ENCODE data around the gene MARVELD2.
A peak's percentile ranks its signal among the peaks of the same experiment; 100 is the strongest.
"Not testable (repeated sequence)": the region's sequence is repeated elsewhere in the genome, so short reads cannot be mapped to it uniquely, and the experiment has no call there.

The MARVELD2 gene, protein sequence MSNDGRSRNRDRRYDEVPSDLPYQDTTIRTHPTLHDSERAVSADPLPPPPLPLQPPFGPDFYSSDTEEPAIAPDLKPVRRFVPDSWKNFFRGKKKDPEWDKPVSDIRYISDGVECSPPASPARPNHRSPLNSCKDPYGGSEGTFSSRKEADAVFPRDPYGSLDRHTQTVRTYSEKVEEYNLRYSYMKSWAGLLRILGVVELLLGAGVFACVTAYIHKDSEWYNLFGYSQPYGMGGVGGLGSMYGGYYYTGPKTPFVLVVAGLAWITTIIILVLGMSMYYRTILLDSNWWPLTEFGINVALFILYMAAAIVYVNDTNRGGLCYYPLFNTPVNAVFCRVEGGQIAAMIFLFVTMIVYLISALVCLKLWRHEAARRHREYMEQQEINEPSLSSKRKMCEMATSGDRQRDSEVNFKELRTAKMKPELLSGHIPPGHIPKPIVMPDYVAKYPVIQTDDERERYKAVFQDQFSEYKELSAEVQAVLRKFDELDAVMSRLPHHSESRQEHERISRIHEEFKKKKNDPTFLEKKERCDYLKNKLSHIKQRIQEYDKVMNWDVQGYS

DNA sequence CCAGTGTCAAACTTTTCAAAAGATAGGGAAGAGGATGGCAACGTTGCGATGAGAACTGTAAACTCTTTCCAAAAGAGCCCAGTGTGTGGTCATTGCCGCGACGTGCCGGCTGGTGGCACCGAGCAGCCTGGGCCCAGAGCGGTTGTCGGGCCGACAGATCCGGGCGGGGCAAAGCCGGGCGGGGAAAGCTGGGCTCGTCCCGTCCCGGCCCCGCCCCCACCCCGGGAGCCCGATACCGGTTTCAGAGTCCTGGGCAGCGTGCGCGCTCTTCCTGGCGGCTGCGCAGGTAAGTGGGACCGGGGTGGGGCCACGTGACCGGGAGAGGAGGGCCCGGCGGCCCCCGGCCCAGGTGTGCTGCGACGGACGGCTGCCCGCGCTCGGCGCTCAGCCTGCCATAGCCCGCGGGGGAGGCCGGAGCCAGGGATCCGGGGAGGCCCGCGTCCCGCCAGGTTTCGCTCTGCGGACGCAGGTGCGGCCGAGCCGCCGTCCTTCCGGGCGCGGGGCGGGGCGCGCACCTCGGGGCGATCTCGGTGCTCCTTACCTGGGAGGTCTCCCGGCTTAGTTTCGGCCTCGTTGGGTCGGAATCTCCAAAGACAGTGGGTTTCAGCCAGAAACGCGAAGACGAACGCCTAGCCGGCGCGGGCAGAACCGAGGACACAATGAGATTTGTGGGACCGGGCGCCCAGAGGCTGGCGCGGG is at the start of gene MARVELD2:
TSS of gene MARVELD2 (plus strand) at position 232 of the 699 bp plus-strand sequence. CDS start 4,270 bp downstream, outside the sequence.
- peak; percentile 29 to 41 for DNase-seq

DNA sequence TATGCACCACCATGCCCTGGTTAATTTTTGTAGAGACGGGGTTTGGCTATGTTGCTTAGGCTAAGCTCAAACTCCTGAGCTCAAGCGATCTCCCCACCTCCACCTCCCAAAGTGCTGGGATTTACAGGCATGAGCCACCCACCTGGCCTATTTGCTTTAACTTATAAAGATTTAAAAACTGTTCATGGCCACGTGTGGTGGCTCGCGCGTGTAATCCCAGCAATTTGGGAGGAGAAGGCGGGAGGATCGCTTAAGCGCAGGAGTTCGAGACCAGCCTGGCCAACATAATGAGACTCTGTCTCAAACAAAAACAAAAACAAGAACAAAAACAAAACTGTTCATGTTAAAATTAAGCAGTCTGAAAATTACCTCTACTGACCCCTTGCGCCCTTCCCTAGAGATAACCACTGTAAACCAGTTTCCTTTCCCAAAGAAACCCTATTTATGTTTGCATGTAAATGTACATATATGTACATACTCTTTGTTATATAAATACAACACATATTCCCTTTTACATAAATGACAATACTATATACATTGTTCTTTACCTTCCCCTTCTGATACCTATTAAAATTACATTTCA is 47.1 kb upstream of the MARVELD2 start:
- DNase-seq, result no peak

DNA sequence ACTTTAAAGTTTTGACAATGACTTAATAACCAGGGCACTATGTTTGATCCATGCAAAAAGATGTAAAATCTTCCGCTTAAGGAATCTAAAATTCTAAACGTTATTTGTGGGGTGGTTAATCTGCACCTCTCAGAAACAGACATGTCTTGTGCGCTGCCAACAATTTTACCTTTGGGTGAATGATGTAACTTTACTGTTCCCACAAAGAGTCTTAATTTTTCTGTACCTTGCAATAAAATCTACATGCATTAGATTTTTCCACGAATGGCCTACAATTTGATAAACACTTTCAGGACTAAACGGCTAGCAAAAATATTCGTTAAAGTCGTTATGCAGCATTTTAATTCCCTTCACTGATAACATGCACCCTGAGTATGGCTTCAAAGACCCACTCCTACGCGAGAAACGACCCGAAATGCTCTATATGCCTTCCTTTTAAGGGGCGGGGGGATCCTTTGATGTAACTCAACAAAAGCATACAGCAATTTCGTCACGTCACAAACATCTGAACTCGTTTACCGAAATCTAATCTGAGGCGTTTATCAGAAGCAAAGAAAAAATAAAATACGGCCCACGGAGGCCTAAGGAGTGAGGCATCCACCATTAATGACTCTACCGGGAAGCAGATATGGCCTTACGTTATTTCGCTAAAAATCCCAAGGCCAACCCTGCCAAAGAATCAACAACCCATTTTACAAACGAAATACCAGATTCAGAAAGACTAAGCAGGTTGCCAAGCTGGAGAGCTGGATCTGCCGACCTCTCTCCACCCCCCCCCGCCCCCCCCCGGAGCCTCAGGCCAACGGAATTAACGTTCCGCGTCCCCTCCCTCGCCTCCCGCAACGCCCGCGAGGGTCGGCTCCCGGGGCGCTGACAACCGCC is 46.2 kb upstream of the MARVELD2 start:
- peak; percentile 26 to 51 for DNase-seq

DNA sequence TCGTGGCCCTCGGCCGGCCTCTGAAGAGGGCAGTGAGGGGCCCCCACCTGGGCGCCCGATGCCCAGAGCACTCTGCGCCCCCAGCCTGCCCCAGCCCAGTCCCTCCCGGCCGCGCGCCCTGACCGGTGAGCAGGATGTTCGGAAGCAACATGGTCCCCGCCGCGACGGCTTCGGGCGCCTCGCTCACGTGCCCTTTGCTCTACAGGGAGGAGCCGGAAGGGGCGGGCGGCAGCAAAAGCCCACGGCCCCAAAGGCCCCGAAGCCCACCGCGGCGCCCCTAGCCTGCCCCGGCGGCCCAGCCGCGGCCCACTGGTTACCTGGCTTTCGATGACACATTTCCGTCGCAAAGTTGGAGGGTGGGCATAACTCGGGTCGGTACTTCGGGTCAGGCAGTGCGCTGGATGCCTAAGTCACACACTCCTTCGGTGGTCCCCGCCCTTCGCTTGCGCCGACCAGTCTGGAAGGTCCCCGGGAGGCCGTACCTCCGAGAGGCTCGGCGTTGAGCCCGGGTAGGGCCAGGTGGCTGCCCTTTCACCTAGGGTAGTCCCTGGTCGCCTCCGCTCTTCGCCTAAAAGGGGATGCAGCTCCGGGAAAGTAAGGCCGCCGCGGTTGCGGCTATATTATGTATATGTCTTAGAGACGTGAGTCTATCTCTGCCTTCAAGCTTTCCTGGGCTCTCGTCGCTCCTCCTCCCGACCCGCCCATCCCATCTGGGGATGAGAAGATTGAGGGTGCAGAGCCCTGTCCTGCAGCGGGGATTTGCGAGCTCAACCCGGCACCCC is 45.4 kb upstream of the MARVELD2 start, which contains the start of the genes AK6, RAD17 and TAF9:
TSS of gene AK6 (minus strand) at position 181 of the 782 bp plus-strand sequence. CDS start at position 151, 30 bp downstream.
TSS of gene RAD17 (plus strand) at position 479 of the 782 bp plus-strand sequence. CDS start 2,391 bp downstream, outside the sequence.
TSS of gene TAF9 (minus strand) at position 181 of the 782 bp plus-strand sequence. CDS start 3,783 bp downstream, outside the sequence.
- peak; percentile 90 to 92 for DNase-seq

DNA sequence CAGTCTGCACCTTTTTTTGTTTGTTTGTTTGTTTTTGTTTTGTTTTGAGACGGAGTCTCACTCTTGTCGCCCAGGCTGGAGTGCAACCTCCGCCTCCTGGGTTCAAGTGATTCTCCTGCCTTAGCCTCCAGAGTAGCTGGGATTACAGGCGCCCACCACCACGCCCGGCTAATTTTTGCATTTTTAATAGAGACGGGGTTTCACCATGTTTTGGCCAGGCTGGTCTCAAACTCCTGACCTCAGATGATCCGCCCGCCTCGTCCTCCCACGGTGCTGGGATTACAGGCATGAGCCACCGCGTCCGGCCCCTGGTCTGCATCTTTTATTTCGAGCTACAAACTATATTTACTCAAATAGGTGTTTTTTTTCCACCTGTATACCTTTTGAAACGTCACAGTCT is 44.6 kb upstream of the MARVELD2 start:
- DNase-seq, result peak in 1 of 2 donors; percentile 4

DNA sequence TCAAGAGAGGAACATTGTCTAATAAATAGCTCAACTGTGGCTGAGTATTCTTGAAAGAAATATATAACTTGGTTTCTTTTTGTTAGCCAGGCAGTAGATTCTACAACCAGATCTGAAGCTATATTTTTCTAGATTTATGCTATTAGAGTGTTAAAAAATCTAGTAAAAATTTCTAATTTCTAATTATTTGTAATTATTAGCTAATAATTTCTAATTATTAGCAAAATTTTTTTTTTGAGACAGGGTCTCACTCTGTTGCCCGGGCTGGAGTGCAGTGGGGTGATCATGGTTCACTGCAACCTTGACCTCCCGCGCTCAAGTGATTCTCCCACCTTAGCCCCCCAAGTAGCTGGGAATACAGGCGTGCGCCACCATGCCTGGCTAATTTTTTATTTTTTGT is 42.5 kb upstream of the MARVELD2 start:
- DNase-seq, result no peak

DNA sequence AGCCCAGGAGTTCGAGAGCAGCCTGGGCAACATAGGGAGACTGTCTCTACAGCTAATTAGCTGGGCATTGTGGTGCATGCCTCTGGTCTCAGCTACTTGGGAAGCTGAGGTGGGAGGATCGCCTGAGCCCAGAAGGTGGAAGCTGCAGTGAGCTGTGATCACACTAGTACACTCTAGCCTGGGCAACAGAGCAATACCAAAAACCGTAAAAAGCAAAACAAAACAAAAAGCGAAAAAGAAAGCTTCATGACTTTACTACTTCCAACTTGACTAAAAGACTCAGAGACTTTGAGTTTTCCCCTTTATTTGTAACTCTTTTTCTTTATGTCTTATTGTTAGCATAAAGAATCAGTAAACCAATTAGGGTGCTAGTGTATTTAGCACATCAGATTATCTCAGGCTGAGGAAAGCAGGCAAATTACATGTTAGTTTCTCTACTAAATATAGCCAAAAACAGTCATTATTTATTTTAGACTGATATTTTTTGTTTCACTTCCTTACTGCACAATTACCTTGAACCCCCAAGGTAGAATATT is 39.9 kb upstream of the MARVELD2 start:
- no peak for DNase-seq

DNA sequence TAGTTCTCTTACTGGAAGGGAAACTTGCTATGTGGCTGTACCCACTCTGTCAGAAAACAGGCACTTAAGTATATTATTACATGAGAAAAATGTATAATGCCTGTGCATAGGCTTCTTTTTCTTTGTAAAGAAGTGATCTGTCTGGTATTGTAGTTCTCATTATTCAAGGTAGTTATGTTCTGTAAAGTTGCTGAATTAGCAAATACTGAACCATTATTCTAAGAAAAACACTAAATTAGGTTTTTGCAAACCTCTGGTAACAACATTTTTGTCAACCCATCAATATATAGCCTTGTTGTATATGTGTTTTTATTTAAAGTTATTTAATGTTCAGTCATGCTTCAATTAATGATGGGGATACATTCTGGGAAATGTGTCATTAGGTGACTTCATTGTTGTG is 36.5 kb upstream of the MARVELD2 start:
- no peak for DNase-seq

DNA sequence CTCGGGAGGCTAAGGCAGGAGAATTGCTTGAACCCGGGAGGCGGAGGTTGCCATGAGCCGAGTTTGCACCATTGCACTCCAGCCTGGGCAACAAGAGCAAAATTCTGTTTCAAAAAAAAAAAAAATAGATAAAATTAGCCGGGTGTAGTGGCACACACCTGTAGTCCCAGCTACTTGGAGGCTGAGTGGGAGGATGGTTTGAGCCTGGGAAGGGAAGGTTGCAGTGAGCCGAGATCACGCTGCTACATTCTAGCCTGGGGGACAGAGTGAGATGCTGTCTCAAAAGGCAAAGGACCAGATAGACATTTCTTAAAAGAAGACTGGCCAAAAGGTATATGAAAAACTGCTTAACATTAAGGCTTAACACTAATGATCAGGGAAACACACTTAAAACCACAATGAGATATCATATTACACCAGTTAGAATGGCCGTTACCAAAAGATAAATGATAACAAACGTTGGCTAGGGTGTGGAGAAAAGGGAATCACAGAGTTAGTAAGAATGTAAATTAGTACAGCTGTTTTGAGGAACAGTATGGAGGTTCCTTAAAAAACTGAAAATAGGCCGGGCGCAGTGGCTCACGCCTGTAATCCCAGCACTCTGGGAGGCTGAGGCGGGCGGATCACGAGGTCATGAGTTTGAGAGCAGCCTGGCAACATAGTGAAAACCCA is 10.1 kb upstream of the MARVELD2 start:
- DNase-seq, result no peak

DNA sequence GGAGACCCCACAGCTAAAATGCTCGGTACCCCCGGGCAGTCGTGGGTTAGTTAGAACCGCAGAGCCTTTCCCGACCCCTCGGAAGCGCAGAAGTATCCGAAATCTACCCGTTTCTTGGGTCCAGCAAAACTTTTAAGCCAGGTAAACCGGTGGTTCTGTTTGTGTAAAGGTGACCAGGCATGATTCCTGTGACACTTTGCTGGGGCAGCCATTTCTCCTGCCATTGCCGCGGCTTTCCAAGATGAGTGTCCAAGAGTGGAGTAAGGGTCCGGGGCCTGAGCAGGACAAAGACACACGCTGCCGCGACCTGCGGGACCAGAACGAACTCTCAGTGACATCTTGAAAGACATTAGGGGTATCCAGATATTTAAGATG is 655 bp downstream of the MARVELD2 start:
- no peak for DNase-seq

DNA sequence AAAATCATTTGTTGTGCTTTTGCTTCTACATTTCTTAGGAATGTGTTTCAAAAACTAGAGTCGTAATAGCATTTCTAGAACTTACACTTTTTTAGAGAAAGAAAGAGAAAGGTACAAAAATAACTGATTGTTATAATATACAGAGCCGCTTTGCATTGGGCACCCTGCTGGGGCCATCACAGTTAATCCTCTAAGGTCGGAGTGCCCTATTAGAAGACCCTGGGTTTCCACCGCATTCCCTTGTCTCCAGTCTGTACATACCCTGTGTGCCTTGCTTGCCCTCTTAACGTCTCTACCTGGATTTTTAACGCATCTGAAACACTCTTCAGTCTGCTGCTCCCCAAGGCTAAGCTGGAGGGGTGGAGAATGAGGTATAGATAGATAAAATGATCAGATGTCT is 1.3 kb downstream of the MARVELD2 start:
- DNase-seq, result no peak

DNA sequence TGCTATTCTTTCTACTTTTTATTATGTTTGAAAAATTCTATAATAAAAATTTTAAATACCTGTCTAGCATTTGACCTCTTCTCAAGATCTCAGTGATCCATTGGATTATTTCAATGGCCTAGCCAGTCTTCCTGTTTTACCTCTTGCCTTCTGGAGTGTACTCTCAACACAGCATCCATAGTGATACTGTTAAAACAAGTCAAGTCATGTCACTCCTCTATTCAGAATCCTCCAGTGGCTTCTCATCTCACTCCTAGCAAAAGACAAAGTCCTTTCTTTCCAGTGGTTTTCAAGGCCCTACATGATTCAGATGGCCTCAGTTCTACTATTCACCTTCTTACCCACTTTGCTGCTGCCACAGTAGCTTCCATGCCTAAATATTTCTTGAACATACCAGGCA is 1.8 kb downstream of the MARVELD2 start:
- DNase-seq, result no peak

DNA sequence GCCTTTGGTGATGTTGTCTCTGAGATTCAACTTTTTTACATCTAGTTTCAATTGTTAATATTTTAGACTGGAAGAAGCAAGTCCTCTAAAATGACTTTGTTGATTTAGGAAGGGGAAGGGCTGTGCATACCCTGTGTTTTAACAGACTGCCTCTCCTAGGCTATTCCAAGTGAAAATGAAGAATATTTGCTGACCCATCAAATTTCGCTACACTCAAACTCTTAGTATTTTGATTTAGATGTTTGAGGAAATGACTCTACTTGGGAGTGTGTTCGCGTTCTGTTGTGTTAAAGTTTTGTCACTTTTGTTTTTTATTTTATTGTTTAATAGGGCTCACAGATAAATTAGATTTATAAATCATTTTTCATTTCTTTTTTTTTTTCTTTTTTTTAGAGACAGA is 3.6 kb downstream of the MARVELD2 start:
- no peak for DNase-seq

DNA sequence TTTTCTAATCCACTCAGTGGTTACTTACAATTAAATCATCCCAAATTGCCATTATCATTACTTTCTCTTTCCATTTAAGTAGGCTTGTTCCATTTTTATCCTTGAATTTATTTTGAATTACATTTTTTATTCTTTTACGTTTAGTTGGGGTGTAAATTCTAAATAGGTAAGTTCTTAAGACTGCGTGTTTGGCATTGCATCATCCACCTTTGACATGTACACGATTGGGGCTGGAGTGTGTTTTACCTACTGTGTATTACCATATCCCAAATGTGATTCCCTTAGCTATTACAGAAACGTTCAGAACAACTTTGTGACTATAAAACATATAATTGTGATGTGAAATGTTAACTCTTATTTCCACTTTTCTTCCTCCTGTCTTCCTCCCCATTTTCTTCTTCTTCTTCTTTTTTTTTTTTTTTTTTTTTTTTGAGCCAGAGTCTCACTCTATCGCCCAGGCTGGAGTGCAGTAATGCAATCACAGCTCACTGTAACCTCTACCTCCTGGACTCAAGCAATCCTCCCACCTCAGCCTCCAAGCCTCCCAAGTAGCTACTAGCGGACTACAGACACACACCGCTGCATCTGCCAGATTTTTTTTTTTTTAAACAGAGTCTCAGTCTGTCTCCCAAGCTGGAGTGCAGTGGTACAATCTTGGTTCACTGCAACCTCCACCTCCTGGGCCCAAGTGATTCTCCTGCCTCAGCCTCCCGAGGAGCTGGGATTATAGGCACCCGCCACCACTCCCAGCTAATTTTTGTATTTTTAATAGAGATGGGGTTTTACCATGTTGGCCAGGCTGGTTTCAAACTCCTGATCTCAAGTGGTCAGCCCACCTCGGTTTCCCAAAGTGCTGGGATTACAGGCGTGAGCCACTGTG is 16.7 kb downstream of the MARVELD2 start:
- no peak for DNase-seq

DNA sequence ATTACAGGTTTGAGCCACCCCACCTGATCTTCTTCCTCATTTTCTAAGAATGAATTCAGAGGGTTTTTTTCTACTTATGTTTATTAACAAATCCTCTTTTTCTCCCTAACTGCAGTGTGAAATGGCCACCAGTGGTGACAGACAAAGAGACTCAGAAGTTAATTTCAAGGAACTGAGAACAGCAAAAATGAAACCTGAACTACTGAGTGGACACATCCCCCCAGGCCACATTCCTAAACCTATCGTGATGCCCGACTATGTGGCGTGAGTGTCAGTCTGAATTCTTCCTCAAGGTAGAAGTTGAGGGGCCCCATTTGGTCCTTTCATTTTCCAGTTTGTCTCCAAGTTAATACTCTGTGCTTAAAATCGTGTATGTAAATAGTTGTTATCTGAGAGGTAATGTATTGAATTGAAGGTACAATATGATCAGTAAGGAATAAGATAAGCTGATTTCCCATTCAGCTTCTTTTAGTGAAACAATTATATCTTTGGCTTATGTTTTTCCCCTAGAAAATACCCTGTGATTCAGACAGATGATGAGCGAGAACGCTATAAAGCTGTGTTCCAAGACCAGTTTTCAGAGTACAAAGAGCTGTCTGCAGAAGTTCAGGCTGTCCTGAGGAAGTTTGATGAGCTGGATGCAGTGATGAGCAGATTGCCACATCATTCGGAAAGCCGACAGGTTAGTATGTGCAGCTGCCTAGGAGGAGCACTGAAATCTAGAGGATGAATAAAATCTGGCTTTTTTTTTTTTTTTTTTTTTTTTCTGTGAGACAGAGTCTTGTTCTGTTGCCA is 17.7 kb downstream of the MARVELD2 start:
- no peak for DNase-seq

DNA sequence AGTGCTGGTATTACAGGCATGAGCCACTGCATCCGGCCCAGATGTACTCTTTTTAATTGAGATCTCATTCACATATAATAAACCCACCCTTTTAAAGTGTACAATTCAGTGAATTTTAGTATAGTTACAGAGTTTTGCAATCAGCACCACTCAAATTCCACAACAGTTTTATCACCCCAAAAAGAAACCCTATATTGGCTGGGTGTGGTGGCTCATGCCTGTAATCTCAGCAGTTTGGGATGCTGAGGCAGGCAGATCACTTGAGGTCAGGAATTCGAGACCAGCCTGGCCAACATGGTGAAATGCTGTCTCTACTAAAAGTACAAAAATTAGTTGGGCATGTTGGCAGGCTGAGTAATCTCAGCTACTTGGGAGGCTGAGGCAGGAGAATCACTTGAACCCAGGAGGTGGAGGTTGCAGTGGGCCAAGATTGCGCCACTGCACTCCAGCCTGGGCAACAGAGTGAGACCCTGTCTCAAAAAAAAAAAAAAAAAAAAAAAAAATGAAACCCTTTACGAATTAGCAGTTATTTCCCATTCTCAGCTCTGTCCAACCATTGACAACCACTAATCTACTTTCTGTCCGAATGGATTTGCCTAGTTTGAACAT is 20.5 kb downstream of the MARVELD2 start:
- not testable (repeated sequence) for DNase-seq

DNA sequence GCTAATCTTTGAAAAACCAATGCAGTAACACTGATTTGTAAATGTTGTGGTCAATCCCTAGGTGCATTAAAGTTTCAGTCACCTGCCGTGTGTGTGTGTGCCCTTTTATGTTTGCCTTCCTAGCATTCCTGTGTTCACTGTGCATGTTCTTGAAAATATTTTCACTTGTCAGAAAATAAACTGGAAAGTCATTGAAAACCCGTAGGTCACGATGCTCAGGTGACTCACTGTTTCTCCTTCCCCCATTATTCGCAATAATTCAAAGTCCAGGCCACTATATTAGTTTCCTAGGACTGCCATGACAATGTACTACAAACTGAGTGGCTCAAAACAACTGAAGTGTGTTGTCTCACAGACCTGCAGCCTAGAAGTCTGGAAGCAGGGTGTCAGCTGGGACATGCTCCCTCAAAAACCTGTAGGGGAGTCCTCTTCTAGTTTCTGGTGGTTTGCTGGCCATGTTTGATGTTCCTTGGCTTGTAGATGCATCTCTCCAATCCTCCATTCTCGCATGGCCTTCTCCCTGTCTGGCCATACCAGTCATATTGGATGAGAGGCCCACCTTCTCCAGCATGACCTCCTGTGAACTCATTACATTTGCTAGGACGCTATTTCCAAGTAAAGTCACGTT is 29.3 kb downstream of the MARVELD2 start:
- DNase-seq, result no peak

DNA sequence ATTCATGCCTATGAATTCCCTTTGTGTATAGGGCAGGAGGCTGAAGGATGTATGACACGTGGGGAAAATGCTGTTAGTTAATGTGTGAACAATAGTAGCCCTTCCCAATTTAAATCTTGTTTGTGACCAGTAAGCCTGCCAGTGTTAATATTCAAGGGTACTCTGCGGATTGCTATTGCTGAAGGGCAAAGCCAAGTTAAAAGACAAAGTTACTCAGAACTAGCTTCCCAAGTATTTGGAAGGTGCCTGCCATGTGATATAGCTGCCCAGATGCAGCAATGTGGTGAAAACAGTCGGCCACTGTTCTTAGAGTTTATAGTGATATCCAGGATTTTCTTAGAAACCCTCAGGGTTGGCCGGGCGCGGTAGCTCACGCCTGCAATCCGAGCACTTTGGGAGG is 34.6 kb downstream of the MARVELD2 start:
- no peak for DNase-seq

All from CD4-positive, alpha-beta T cell treated with Interleukin-4 for 1 hour (primary cell).